Lower leg skin (tissue), 3 donors: ENCODE measurements around the gene UNC50.

Experiments used
- POLR2A ChIP-seq, 2 donors: fragments of 450-650 bp; IDR thresholded peaks; one replicate each; pipeline ENCODE4 v1.6.1; 2016 to 2017; ENCODE audit warnings: antibody characterized with exemption in 2 of 2, mild to moderate bottlenecking in 1 of 2, moderate library complexity in 1 of 2
- TF ChIP-seq, protein P1 (sequence below), 3 donors: fragments of 450-650 bp; IDR thresholded peaks; one replicate each; pipeline ENCODE4 v1.5.1; 2016; ENCODE audit warnings: antibody characterized with exemption in 3 of 3, mild to moderate bottlenecking in 3 of 3, moderate library complexity in 2 of 3

DNA sequence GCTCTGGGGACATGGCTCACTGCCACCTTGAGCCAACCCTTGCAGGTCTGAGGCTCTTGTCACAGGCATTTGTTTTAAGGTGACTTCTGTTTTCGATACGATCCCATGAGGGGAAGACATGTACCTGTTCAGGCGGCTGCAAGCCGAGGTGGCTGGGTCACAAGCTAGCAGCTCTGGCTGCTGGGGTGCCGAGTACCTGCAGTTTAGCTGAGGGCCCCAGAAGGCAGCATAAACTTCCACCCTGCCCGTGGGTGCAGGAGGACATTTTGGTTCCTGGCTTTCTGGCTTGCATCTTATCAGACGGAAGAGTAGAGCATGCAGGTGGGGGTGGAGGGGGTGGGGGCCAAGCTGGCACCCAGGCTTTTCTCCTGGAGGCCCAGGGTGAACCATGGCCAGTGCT, 28.5 kb upstream of the UNC50 start:
- TF ChIP-seq, protein P1, sequence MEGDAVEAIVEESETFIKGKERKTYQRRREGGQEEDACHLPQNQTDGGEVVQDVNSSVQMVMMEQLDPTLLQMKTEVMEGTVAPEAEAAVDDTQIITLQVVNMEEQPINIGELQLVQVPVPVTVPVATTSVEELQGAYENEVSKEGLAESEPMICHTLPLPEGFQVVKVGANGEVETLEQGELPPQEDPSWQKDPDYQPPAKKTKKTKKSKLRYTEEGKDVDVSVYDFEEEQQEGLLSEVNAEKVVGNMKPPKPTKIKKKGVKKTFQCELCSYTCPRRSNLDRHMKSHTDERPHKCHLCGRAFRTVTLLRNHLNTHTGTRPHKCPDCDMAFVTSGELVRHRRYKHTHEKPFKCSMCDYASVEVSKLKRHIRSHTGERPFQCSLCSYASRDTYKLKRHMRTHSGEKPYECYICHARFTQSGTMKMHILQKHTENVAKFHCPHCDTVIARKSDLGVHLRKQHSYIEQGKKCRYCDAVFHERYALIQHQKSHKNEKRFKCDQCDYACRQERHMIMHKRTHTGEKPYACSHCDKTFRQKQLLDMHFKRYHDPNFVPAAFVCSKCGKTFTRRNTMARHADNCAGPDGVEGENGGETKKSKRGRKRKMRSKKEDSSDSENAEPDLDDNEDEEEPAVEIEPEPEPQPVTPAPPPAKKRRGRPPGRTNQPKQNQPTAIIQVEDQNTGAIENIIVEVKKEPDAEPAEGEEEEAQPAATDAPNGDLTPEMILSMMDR (IDR thresholded peaks at IDR 0.05), result no peak
- TF ChIP-seq POLR2A (IDR thresholded peaks at IDR 0.05), result no peak
